ENCODE measurements around the gene LRRC23. TPM values are rescaled to one million over a fixed set of nuclear protein-coding genes. Genes with fewer than 3 reads are reported as not detected.

LRRC23 gene
- total and polyA plus RNA-seq, 12 donors, result 6.9 to 29.0 (median 13.1) TPM

DNA sequence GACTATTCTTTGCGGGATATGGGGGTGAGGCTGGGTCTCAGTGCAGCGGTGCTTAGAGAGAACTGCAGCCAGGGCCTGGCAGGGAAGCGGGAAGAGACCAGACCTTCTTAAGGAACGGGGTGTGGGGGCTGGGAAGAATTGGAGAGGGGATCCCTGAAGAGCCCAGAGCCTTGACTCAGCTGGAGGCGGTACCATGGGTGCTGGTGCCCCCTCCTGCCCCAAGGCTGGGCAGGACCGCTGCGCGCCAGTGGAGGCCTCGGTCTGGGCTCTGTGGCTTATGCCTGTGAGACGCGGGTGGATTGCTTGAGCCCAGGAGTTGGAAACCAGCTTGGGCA lies 37.7 kb downstream of the LRRC23 start:
- H3K36me3 ChIP-seq (replicated peaks in 1 of 2), result no peaks in the 10 kb centered on the region
- peak overlapping the region; percentile 95 to 97 (median 95) for H3K27ac ChIP-seq
- no peaks in the 10 kb centered on the region for H3K27me3 ChIP-seq
- peaks cover 31 to 65% of the 10 kb centered on the region in 2 donors for H3K4me1 ChIP-seq (replicated peaks in 1 of 2)
- TF ChIP-seq, protein P1, sequence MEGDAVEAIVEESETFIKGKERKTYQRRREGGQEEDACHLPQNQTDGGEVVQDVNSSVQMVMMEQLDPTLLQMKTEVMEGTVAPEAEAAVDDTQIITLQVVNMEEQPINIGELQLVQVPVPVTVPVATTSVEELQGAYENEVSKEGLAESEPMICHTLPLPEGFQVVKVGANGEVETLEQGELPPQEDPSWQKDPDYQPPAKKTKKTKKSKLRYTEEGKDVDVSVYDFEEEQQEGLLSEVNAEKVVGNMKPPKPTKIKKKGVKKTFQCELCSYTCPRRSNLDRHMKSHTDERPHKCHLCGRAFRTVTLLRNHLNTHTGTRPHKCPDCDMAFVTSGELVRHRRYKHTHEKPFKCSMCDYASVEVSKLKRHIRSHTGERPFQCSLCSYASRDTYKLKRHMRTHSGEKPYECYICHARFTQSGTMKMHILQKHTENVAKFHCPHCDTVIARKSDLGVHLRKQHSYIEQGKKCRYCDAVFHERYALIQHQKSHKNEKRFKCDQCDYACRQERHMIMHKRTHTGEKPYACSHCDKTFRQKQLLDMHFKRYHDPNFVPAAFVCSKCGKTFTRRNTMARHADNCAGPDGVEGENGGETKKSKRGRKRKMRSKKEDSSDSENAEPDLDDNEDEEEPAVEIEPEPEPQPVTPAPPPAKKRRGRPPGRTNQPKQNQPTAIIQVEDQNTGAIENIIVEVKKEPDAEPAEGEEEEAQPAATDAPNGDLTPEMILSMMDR (IDR thresholded peaks at IDR 0.05), result no peak
- TF ChIP-seq POLR2A (IDR thresholded peaks at IDR 0.05), result no peak
- intact Hi-C loops (cut with DNase I), result no loop called here
- peak in 4 of 7 donors; percentile 61 to 81 (median 71) for DNase-seq
- no peak overlapping the region for H3K4me3 ChIP-seq
- H3K9me3 ChIP-seq (replicated peaks in 1 of 3), result no peaks in the 10 kb centered on the region
- 50 to 67% (median 66%) methylated on average over 11 of the region's 11 CpGs for WGBS, 4 donors

DNA sequence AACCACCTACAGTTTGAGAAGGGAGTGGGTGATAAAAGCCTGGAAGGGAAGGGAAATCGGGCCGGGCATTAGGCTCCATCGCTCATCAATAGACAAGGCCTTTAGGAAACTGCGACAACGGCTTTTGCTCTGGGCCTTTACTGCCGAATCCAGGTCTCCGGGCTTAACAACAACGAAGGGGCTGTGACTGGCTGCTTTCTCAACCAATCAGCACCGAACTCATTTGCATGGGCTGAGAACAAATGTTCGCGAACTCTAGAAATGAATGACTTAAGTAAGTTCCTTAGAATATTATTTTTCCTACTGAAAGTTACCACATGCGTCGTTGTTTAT lies 38.7 kb downstream of the LRRC23 start:
- DNase-seq, result peak; percentile 82 to 98 (median 93)
- 0 to 2% (median 1%) methylated on average over 13 of the region's 13 CpGs for WGBS, 4 donors
- Histone ChIP-seq H3K9me3 (replicated peaks in 1 of 3) (no peaks in the 10 kb centered on the region), H3K27ac (peak overlapping the region; percentile 95 to 97 (median 95)), H3K36me3 (replicated peaks in 1 of 2) (no peaks in the 10 kb centered on the region), H3K4me1 (replicated peaks in 1 of 2) (peaks cover 25 to 59% of the 10 kb centered on the region in 2 donors), H3K4me3 (peak overlapping the region in 2 of 4 donors; percentile 52 to 63), H3K27me3 (no peaks in the 10 kb centered on the region)
- intact Hi-C loops (cut with DNase I), result no loop called here
- TF ChIP-seq, protein P1 (IDR thresholded peaks at IDR 0.05), result no peak
- TF ChIP-seq POLR2A (IDR thresholded peaks at IDR 0.05), result no peak

DNA sequence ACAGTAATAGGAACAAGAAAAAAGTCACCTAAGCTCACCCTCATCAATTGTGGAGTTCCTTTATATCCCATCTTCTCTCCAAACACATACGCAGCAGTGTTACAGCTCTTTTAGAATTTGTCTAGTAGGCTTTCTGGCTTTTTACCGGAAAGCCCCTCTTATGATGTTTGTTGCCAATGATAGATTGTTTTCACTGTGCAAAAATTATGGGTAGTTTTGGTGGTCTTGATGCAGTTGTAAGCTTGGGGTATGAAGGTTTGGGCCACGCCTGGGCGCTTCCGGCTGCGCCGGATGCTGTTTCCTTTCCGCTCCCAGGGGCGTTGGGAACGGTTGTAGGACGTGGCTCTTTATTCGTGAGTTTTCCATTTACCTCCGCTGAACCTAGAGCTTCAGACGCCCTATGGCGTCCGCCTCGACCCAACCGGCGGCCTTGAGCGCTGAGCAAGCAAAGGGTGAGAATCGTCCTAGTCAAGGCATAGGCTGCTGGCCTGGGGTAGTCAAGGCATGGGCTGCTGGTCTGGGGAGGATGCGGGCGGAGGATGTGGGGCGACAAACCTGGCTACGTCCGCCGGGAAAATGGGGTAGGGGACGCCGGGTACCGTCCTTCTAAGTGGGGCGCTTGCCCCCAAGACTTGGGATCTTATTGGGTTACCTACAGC lies 39.2 kb downstream of the LRRC23 start, which contains the start of the genes C12orf57 and RNU7-1:
Gene C12orf57, plus strand, starts transcription at position 301 of the 659 bp plus-strand sequence. Its CDS starts 100 bp downstream, at position 401.
Gene RNU7-1, plus strand, starts transcription at position 95 of the 659 bp plus-strand sequence.
- H3K27ac ChIP-seq, result peak within 1 kb of the TSS; percentile 95 to 97 (median 95)
- H3K4me1 ChIP-seq (replicated peaks in 1 of 2), result peaks cover 20 to 54% of the 10 kb centered on the region in 2 donors
- TF ChIP-seq POLR2A (IDR thresholded peaks at IDR 0.05), result peak; percentile 93 to 98
- TF ChIP-seq, protein P1 (IDR thresholded peaks at IDR 0.05), result no peak
- 0 to 1% (median 0%) methylated on average over 9 to 31 of the region's 31 CpGs for WGBS, 4 donors
- H3K9me3 ChIP-seq (replicated peaks in 1 of 3), result no peaks in the 10 kb centered on the region
- no peaks in the 10 kb centered on the region for H3K27me3 ChIP-seq
- peak within 1 kb of the TSS; percentile 43 to 68 (median 58) for H3K4me3 ChIP-seq
- no peaks in the 10 kb centered on the region for H3K36me3 ChIP-seq (replicated peaks in 1 of 2)
- intact Hi-C loops (cut with DNase I), result no loop called here
- DNase-seq, result peak; percentile 59 to 94 (median 83)

DNA sequence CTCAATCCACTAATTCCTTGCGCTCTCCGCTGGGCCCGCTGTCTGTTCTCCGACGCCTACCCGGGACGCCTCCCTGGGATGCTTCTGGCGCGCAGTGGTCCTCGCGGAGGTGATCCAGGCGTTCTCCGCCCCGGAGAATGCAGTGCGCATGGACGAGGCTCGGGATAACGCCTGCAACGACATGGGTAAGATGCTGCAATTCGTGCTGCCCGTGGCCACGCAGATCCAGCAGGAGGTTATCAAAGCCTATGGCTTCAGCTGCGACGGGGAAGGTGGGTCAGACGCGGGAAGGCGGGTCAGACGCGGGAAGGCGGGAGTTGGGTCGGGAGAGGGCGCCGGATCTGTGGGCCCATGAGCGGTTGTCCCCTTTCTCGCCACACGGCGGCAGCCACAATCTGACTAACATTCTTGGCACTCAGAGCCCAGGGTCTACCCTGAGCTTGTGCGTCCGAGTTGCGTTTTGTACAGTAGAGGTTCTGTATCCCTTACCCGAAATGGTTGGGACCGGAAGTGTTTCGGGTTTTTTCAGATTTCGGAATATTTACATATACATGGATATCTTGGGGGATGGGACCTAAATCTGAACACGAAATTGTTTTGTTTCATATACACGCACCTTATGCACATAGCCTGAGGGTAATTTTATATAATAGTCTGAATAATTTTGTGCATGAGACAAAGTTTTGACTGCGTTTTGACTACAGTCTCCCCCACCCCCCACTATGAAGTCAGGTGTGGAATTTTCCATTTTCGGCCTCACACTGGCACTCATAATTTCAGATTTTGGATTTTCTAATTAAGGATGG lies 40.0 kb downstream of the LRRC23 start:
- WGBS, 4 donors, result 2 to 8% (median 3%) methylated on average over 11 to 48 of the region's 48 CpGs
- Histone ChIP-seq H3K27ac (peak overlapping the region; percentile 95 to 97 (median 95)), H3K4me3 (peak overlapping the region; percentile 43 to 68 (median 58)), H3K9me3 (replicated peaks in 1 of 3) (no peaks in the 10 kb centered on the region), H3K4me1 (replicated peaks in 1 of 2) (peaks cover 20 to 58% of the 10 kb centered on the region in 2 donors), H3K36me3 (replicated peaks in 1 of 2) (no peaks in the 10 kb centered on the region), H3K27me3 (no peaks in the 10 kb centered on the region)
- TF ChIP-seq POLR2A (IDR thresholded peaks at IDR 0.05), result peak in 1 of 2 donors; percentile 67
- TF ChIP-seq, protein P1 (IDR thresholded peaks at IDR 0.05), result peak; percentile 58 to 97 (median 92)
- peak; percentile 93 to 98 (median 96) for DNase-seq
- intact Hi-C loops (cut with DNase I), result no loop called here

All from adrenal gland (tissue), 12 donors.